SK-N-SH (cell line): ENCODE measurements around the gene FBXW8. TPM values are rescaled to one million over a fixed set of nuclear protein-coding genes. Genes with fewer than 3 reads are reported as not detected.

Experiments
- CTCF ChIA-PET: fragments of 300-600, 350-600 bp; formaldehyde crosslinking; extraction: SDS; loops from one replicate; lab custom pipeline; 2021; lab: Yijun Ruan, JAX
- POLR2A ChIA-PET: fragments of 350-600 bp; sonication (Branson Sonifier 250); formaldehyde crosslinking; extraction: SDS; loops from one replicate; lab custom pipeline; 2020; ENCODE audit warnings: antibody characterized with exemption, inconsistent platforms; lab: Yijun Ruan, JAX
- DNase-seq: peaks from one replicate; pipeline ENCODE4 v3.0.0; 2012
- H2AFZ ChIP-seq: fragments of 200-600 bp; sonication (generic); 2 replicates; pipeline ENCODE4 v1.8.1; 2016; ENCODE audit warnings: antibody characterized with exemption, mild to moderate bottlenecking, low read depth
- H3F3A ChIP-seq: fragments of 200-600 bp; sonication (generic); replicated peaks from 2 replicates; pipeline ENCODE3; 2016; ENCODE audit warnings: antibody characterized with exemption, mild to moderate bottlenecking; ENCODE audit not compliant: insufficient read depth
- H3K27ac ChIP-seq, 2 experiments: fragments of 200-500 bp in 1 of 2; fragments of 200-600 bp in 1 of 2; sonication (Bioruptor generic) in 1 of 2; sonication (generic), shearing (Covaris generic) in 1 of 2; 2 replicates each; pipeline versions ENCODE4 v1.5.1 to v1.6.1; 2014 to 2016; ENCODE audit warnings: low read depth in 2 of 2, inconsistent platforms in 1 of 2, low read length in 1 of 2, mild to moderate bottlenecking in 1 of 2, mixed read lengths in 1 of 2
- H3K27me3 ChIP-seq: fragments of 200-600 bp; sonication (generic), shearing (Covaris generic); 2 replicates; pipeline ENCODE4 v1.6.1; 2016; ENCODE audit warnings: mixed run types; ENCODE audit not compliant: insufficient read depth
- H3K36me3 ChIP-seq, 2 experiments: fragments of 200-500 bp in 1 of 2; fragments of 200-600 bp in 1 of 2; sonication (Bioruptor generic) in 1 of 2; sonication (generic) in 1 of 2; replicated peaks in 1 of 2; 2 replicates each; pipeline versions ENCODE3 to v1.5.1; 2014 to 2016; ENCODE audit warnings: low read length in 1 of 2, mild to moderate bottlenecking in 1 of 2; ENCODE audit not compliant: insufficient read depth in 2 of 2, control insufficient read depth in 1 of 2
- H3K4me1 ChIP-seq, 2 experiments: fragments of 200-500 bp in 1 of 2; fragments of 200-600 bp in 1 of 2; sonication (Bioruptor generic) in 1 of 2; sonication (generic), shearing (Covaris generic) in 1 of 2; 2 replicates each; pipeline versions ENCODE4 v1.5.1 to v1.6.1; 2014 to 2016; ENCODE audit warnings: low read depth in 1 of 2, low read length in 1 of 2, mixed run types in 1 of 2; ENCODE audit not compliant: insufficient read depth in 2 of 2, control insufficient read depth in 1 of 2
- H3K4me2 ChIP-seq: fragments of 200-600 bp; sonication (generic), shearing (Covaris generic); 2 replicates; pipeline ENCODE4 v1.6.1; 2017; ENCODE audit warnings: mixed run types
- H3K4me3 ChIP-seq, 2 experiments: fragments of 200-500 bp in 1 of 2; fragments of 200-600 bp in 1 of 2; sonication (Bioruptor generic) in 1 of 2; sonication (generic), shearing (Covaris generic) in 1 of 2; 2 replicates each; pipeline versions ENCODE4 v1.5.1 to v1.8.1; 2014 to 2016; ENCODE audit warnings: low read depth in 2 of 2, inconsistent platforms in 1 of 2, low read length in 1 of 2, mild to moderate bottlenecking in 1 of 2, mixed read lengths in 1 of 2, moderate library complexity in 1 of 2
- H3K79me2 ChIP-seq: fragments of 200-600 bp; sonication (generic); 2 replicates; pipeline ENCODE4 v1.8.1; 2017; ENCODE audit warnings: mild to moderate bottlenecking; ENCODE audit not compliant: insufficient read depth
- H3K9ac ChIP-seq: fragments of 200-600 bp; sonication (generic); 2 replicates; pipeline ENCODE4 v1.6.1; 2017; ENCODE audit warnings: mixed run types
- H3K9me2 ChIP-seq: fragments of 200-600 bp; sonication (generic); 2 replicates; pipeline ENCODE4 v1.6.1; 2017; ENCODE audit warnings: mixed run types
- H3K9me3 ChIP-seq: fragments of 200-600 bp; sonication (generic); 2 replicates; pipeline ENCODE4 v1.6.1; 2017; ENCODE audit warnings: mixed run types, mild to moderate bottlenecking, moderate library complexity
- H4K20me1 ChIP-seq: fragments of 200-600 bp; sonication (generic); 2 replicates; pipeline ENCODE4 v1.6.1; 2017; ENCODE audit warnings: mild to moderate bottlenecking, mixed run types; ENCODE audit not compliant: insufficient read depth
- CTCF ChIP-seq: fragments of 200-600 bp; sonication (generic); IDR thresholded peaks from 2 replicates; pipeline ENCODE4 v1.6.1; 2017; ENCODE audit warnings: antibody characterized with exemption, mild to moderate bottlenecking, moderate library complexity
- ELF1 ChIP-seq: IDR thresholded peaks from 2 replicates; pipeline ENCODE4 v1.4.0; 2012
- EP300 ChIP-seq, 2 experiments: IDR thresholded peaks; 2 replicates each; pipeline versions ENCODE4 v1.4.0 to v1.6.1; 2012; ENCODE audit warnings: borderline replicate concordance in 1 of 2, low read depth in 1 of 2, low read length in 1 of 2
- EZH2phosphoT487 ChIP-seq: fragments of 200-600 bp; sonication (generic); IDR thresholded peaks from 2 replicates; pipeline ENCODE4 v1.6.1; 2017; ENCODE audit warnings: low read depth, mixed run types, mild to moderate bottlenecking, antibody characterized with exemption, moderate library complexity, borderline replicate concordance
- FOSL2 ChIP-seq: IDR thresholded peaks from 2 replicates; pipeline ENCODE4 v1.4.0; 2012; ENCODE audit warnings: low read depth, mild to moderate bottlenecking, moderate library complexity, borderline replicate concordance
- GATA2 ChIP-seq: sonication (generic); formaldehyde crosslinking; IDR thresholded peaks from 2 replicates; pipeline ENCODE4 v1.5.0; 2020; ENCODE audit warnings: mild to moderate bottlenecking, missing genetic modification reagents
- JUND ChIP-seq: IDR thresholded peaks from 2 replicates; pipeline ENCODE4 v1.4.0; 2012
- PBX3 ChIP-seq: IDR thresholded peaks from 2 replicates; pipeline ENCODE4; 2012
- RXRA ChIP-seq: IDR thresholded peaks from 2 replicates; pipeline ENCODE4 v1.4.0; 2012; ENCODE audit warnings: low read depth, mild to moderate bottlenecking, borderline replicate concordance
- TAF1 ChIP-seq: IDR thresholded peaks from 2 replicates; pipeline ENCODE4 v1.6.1; 2012; ENCODE audit warnings: low read depth, mild to moderate bottlenecking, low read length, moderate library complexity, borderline replicate concordance
- TCF12 ChIP-seq: IDR thresholded peaks from 2 replicates; pipeline ENCODE4 v1.4.0; 2012
- TEAD4 ChIP-seq: IDR thresholded peaks from 2 replicates; pipeline ENCODE4 v1.4.0; 2012; ENCODE audit warnings: mild to moderate bottlenecking, borderline replicate concordance; ENCODE audit not compliant: insufficient read depth
- USF1 ChIP-seq: IDR thresholded peaks from 2 replicates; pipeline ENCODE4 v1.4.0; 2012; ENCODE audit warnings: low read depth, borderline replicate concordance
- USF2 ChIP-seq: fragments of 150-350 bp; IDR thresholded peaks from 2 replicates; pipeline ENCODE4 v1.6.1; 2017; ENCODE audit warnings: antibody characterized with exemption, low read length, low read depth, borderline replicate concordance
- WGBS: methylation state at CpG from one replicate; pipeline ENCODE4 v1.1.6; 2017; ENCODE audit warnings: low lambda C conversion rate; 5-methylcytosine and 5-hydroxymethylcytosine counted together
- polyA plus RNA-seq, 3 experiments: library from polyadenylated mRNA; depleted of rRNA; stranded (reverse); fragments of >200 nt; gene quantifications; 2 replicates each; pipeline ENCODE4 v1.2.3, GENCODE V29; 2012

FBXW8 gene
- polyA plus RNA-seq, 1 of the 3 experiments (the other 2 are of a cell fraction), result 15.6 TPM

GRCh38 chr12:117036547-117036946, 125.8 kb downstream of the FBXW8 start:
- H3K79me2 ChIP-seq, result no peaks in the 10 kb centered on the region
- POLR2A ChIA-PET, result no interaction called here
- H3K9me2 ChIP-seq, result no peaks in the 10 kb centered on the region
- no peak overlapping the region for H3K4me3 ChIP-seq
- no peak overlapping the region for H2AFZ ChIP-seq
- peaks cover 0 to 3% of the 10 kb centered on the region in 2 experiments for H3K36me3 ChIP-seq
- no peaks in the 10 kb centered on the region for H3K9me3 ChIP-seq
- H3K4me1 ChIP-seq, result no peaks in the 10 kb centered on the region; a peak in 1 of 4 replicates
- H3K27me3 ChIP-seq, result no peaks in the 10 kb centered on the region
- H3K27ac ChIP-seq, result no peak overlapping the region
- H3F3A ChIP-seq, result no peaks in the 10 kb centered on the region
- TF ChIP-seq JUND, result no peak
- no peak for TF ChIP-seq PBX3
- no peak for TF ChIP-seq TAF1
- TF ChIP-seq TCF12, result no peak
- no peak for TF ChIP-seq EZH2phosphoT487
- no peak for TF ChIP-seq CTCF
- no peak for TF ChIP-seq USF1
- no peak for TF ChIP-seq TEAD4
- TF ChIP-seq GATA2, result no peak
- TF ChIP-seq FOSL2, result no peak
- no peak for TF ChIP-seq RXRA
- TF ChIP-seq ELF1, result no peak
- TF ChIP-seq USF2, result no peak
- no peak for TF ChIP-seq EP300 (IDR thresholded peaks at IDR 0.05; ENCODE audit: borderline replicate concordance in 1 of 2, low read depth in 1 of 2, low read length in 1 of 2)
- TF ChIP-seq, all 33 proteins: peak for 0
- no peak overlapping the region for H3K4me2 ChIP-seq
- CTCF ChIA-PET, result interaction anchor here (1.1 to 3.9 kb wide), 4 partner anchors 9 to 84 kb away, joined by 3 to 24 read pairs (median 4); no protein-coding TSS in a partner anchor
- no peak for DNase-seq
- 96% methylated on average over 5 of the region's 13 CpGs for WGBS
- H4K20me1 ChIP-seq, result no peaks in the 10 kb centered on the region
- no peak overlapping the region for H3K9ac ChIP-seq
